Large intestine (tissue), 3 donors: ENCODE results near the gene DACH1. TPM values are rescaled to one million over a fixed set of nuclear protein-coding genes. Genes with fewer than 3 reads are reported as not detected.
A peak's percentile ranks its signal among the peaks of the same experiment; 100 is the strongest.

Source experiments
- DNase-seq, 2 donors: peaks; one replicate each; pipeline versions ENCODE4 v3.0.0 to v3.0.0-alpha.2; 2013
- H3K27ac ChIP-seq: one replicate; pipeline ENCODE4 v1.5.1; 2013; ENCODE audit warnings: low read length
- H3K27me3 ChIP-seq: 2 replicates; pipeline ENCODE4 v1.6.1; 2013; ENCODE audit warnings: low read length; ENCODE audit not compliant: control insufficient read depth, insufficient read depth
- H3K36me3 ChIP-seq: 2 replicates; pipeline ENCODE4 v1.6.1; 2013; ENCODE audit warnings: low read length; ENCODE audit not compliant: control insufficient read depth, insufficient read depth
- H3K4me1 ChIP-seq: one replicate; pipeline ENCODE4 v1.6.1; 2013; ENCODE audit warnings: low read length; ENCODE audit not compliant: control insufficient read depth, insufficient read depth
- H3K4me3 ChIP-seq: one replicate; pipeline ENCODE4 v1.5.1; 2013; ENCODE audit warnings: low read length
- H3K9me3 ChIP-seq: one replicate; pipeline ENCODE4 v1.6.1; 2013; ENCODE audit warnings: mild to moderate bottlenecking, low read depth, low read length, moderate library complexity; ENCODE audit not compliant: control insufficient read depth
- WGBS: methylation state at CpG from one replicate; pipeline ENCODE4 v1.1.5; 2013; ENCODE audit warnings: low lambda C conversion rate; ENCODE audit not compliant: insufficient coverage; 5-methylcytosine and 5-hydroxymethylcytosine counted together
- polyA plus RNA-seq: library from polyadenylated mRNA; unstranded; fragments of 120-200 nt; gene quantifications from one replicate; pipeline ENCODE4 v1.2.1, GENCODE V29; 2013

The DACH1 gene
- polyA plus RNA-seq, 1 donor = 25.0 TPM

GRCh38 chr13:71714802-71715375 is 152.1 kb downstream of the DACH1 start:
- H3K4me1 ChIP-seq = peaks cover 9% of the 10 kb centered on the region
- no peak overlapping the region for H3K27ac ChIP-seq
- no peak for DNase-seq
- WGBS = 100% methylated on average over 1 of the region's 2 CpGs
- H3K36me3 ChIP-seq = no peaks in the 10 kb centered on the region
- no peaks in the 10 kb centered on the region for H3K27me3 ChIP-seq
- H3K4me3 ChIP-seq = no peak overlapping the region
- no peaks in the 10 kb centered on the region for H3K9me3 ChIP-seq

DNA sequence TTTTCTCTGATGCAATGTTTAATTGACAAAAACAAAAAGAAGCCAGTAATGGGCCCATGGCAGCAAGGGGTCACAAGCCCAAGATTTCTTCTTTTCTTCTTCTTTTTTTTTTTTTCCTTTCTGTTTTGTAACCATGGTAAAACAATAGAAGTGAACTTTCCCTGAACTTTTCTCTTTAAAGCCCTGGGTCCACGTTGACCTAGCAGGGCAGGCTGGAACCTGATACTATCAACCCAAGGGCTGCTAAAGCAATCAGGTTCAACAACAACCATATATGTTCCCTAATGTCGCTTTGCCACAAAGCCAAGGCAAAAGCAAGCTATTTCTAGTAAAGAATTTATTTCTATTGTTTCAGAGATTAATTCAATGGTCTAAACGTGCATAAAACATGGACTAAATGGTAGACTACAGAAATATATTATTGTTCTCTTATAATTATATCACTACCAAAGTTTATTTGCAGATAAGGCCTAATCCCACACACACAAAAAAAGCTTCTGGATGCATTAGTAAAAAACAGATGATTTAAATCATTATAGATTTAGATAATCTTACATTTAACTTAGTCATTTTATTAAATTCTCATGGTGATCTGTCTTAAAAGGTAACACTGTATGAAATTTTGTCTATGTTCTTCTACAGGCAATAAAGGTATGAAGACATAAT is 153.9 kb downstream of the DACH1 start:
- Histone ChIP-seq H3K9me3 (peaks cover 5% of the 10 kb centered on the region), H3K36me3 (no peaks in the 10 kb centered on the region), H3K27me3 (no peaks in the 10 kb centered on the region), H3K4me3 (no peak overlapping the region), H3K4me1 (peaks cover 11% of the 10 kb centered on the region), H3K27ac (peak overlapping the region; percentile 66)
- no CpG with 5 or more reads among the region's 3 CpGs for WGBS
- peak; percentile 72 to 86 for DNase-seq

- Histone ChIP-seq H3K4me1 (peaks cover 15% of the 10 kb centered on the region), H3K27me3 (no peaks in the 10 kb centered on the region), H3K27ac (peak overlapping the region; percentile 65), H3K36me3 (no peaks in the 10 kb centered on the region), H3K4me3 (no peak overlapping the region), H3K9me3 (peaks cover 5% of the 10 kb centered on the region)
- DNase-seq = no peak
- 41% methylated on average over 3 of the region's 4 CpGs for WGBS
Measured at GRCh38 chr13:71704656-71705055, 162.3 kb downstream of the DACH1 start.

- no peaks in the 10 kb centered on the region for H3K9me3 ChIP-seq
- WGBS = no CpG with 5 or more reads among the region's 2 CpGs
- H3K4me1 ChIP-seq = peaks cover 15% of the 10 kb centered on the region
- no peak overlapping the region for H3K4me3 ChIP-seq
- H3K27me3 ChIP-seq = no peaks in the 10 kb centered on the region
- no peak overlapping the region for H3K27ac ChIP-seq
- no peaks in the 10 kb centered on the region for H3K36me3 ChIP-seq
- no peak for DNase-seq
Measured at GRCh38 chr13:71703138-71703537, 163.9 kb downstream of the DACH1 start.

DNA sequence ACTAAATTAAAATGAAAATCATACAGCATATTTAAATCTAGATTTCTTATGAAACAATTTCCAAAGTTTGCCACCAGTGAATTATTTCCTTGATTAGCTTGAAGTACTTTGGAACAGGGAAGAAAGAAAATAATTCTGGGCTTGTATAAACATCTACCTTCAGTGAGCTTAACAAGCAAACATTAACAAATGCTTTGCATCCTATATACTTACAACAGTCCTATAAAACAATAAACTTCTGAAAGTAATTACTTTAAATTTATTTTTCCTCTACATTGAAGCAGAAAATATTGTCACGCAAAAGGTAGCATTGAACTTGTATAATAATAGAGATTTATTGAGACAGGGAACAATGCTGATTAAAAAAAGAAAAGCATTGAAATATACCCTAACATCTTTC is 164.8 kb downstream of the DACH1 start:
- WGBS = 90% methylated on average over 1 of the region's 1 CpG
- peaks cover 15% of the 10 kb centered on the region for H3K4me1 ChIP-seq
- H3K4me3 ChIP-seq = no peak overlapping the region
- H3K27me3 ChIP-seq = no peaks in the 10 kb centered on the region
- no peak for DNase-seq
- H3K27ac ChIP-seq = peak overlapping the region; percentile 11
- no peaks in the 10 kb centered on the region for H3K36me3 ChIP-seq
- H3K9me3 ChIP-seq = no peaks in the 10 kb centered on the region

GRCh38 chr13:71701741-71702140 is 165.3 kb downstream of the DACH1 start:
- 71% methylated on average over 4 of the region's 4 CpGs for WGBS
- H3K9me3 ChIP-seq = no peaks in the 10 kb centered on the region
- no peak for DNase-seq
- H3K4me3 ChIP-seq = no peak overlapping the region
- no peaks in the 10 kb centered on the region for H3K27me3 ChIP-seq
- peak overlapping the region; percentile 11 for H3K27ac ChIP-seq
- peaks cover 15% of the 10 kb centered on the region for H3K4me1 ChIP-seq
- H3K36me3 ChIP-seq = no peaks in the 10 kb centered on the region

DNA sequence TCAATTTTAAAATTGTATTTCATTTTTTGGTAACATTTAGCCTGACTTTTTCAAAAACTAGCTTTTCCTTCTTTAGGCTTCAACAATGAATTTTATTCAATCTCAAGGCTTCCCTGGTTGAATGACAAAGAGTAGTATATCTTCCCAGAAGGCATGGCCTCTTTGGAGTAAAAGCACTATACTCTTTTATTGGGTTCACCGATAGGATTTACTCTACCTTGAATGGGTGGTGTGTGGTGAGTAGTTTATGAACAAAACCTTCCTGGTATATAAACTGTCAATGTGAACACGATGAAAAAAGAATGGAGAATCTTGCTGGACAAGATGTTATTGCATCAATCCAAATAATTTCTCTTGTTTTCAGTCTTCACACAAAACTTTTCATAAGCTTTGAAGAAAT is 167.7 kb downstream of the DACH1 start:
- no peak for DNase-seq
- H3K4me3 ChIP-seq = no peak overlapping the region
- H3K36me3 ChIP-seq = no peaks in the 10 kb centered on the region
- H3K27ac ChIP-seq = no peak overlapping the region
- H3K27me3 ChIP-seq = no peaks in the 10 kb centered on the region
- H3K9me3 ChIP-seq = no peaks in the 10 kb centered on the region
- WGBS = 86% methylated on average over 1 of the region's 2 CpGs
- H3K4me1 ChIP-seq = peaks cover 8% of the 10 kb centered on the region

GRCh38 chr13:71695662-71696061 is 171.3 kb downstream of the DACH1 start:
- H3K27ac ChIP-seq = no peak overlapping the region
- H3K4me3 ChIP-seq = no peak overlapping the region
- no peaks in the 10 kb centered on the region for H3K36me3 ChIP-seq
- no peaks in the 10 kb centered on the region for H3K4me1 ChIP-seq
- H3K27me3 ChIP-seq = no peaks in the 10 kb centered on the region
- DNase-seq = no peak
- WGBS = no CpG with 5 or more reads among the region's 1 CpG
- no peaks in the 10 kb centered on the region for H3K9me3 ChIP-seq

GRCh38 chr13:71685072-71685471 is 181.9 kb downstream of the DACH1 start:
- WGBS = no CpG with 5 or more reads among the region's 3 CpGs
- DNase-seq = no peak
- no peak overlapping the region for H3K27ac ChIP-seq
- no peaks in the 10 kb centered on the region for H3K36me3 ChIP-seq
- H3K27me3 ChIP-seq = no peaks in the 10 kb centered on the region
- H3K4me3 ChIP-seq = no peak overlapping the region
- no peaks in the 10 kb centered on the region for H3K9me3 ChIP-seq
- H3K4me1 ChIP-seq = no peaks in the 10 kb centered on the region

DNA sequence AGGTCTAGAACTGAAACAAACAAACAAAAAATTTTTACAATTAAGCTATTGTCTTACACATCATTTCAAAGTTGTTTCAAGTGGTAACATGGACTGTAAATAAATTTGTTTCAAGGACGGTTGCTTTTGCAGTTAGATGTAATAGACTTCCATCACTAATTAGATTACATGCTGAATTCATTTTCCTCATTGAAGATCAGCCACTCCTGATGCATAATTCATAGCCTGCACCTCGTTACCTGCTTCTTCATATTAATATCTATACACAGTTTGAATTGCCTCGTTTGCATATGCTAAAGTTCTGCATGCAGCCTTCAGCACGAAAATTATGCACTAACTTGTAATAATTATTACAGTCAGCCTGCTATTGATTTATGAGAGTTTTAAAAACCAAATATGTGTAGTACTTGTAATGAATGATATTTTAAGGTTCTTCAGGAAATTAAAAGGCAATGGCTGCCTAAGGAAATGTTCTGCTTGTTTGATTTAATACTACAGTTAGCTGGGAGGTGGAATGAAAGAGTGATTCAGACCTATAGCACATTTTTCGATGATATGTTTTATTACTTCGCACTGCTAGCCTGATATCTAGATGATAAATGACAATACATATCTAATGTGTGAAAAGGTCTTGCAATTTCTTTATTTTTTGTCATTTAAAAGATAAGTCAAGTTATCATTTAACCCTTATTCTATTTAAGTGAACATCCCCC is 184.9 kb downstream of the DACH1 start:
- no peak overlapping the region for H3K27ac ChIP-seq
- H3K9me3 ChIP-seq = no peaks in the 10 kb centered on the region
- 88% methylated on average over 4 of the region's 6 CpGs for WGBS
- H3K4me1 ChIP-seq = no peaks in the 10 kb centered on the region
- no peak overlapping the region for H3K4me3 ChIP-seq
- no peak for DNase-seq
- peaks cover 2% of the 10 kb centered on the region for H3K36me3 ChIP-seq
- H3K27me3 ChIP-seq = no peaks in the 10 kb centered on the region
